ENCODE results near the gene ANKRD23. TPM values are rescaled to one million over a fixed set of nuclear protein-coding genes. Genes with fewer than 3 reads are reported as not detected.

The ANKRD23 gene
- total and polyA plus RNA-seq, 2 of the 4 experiments (the other 2 are of a cell fraction): 0.54 to 1.5 TPM

DNA sequence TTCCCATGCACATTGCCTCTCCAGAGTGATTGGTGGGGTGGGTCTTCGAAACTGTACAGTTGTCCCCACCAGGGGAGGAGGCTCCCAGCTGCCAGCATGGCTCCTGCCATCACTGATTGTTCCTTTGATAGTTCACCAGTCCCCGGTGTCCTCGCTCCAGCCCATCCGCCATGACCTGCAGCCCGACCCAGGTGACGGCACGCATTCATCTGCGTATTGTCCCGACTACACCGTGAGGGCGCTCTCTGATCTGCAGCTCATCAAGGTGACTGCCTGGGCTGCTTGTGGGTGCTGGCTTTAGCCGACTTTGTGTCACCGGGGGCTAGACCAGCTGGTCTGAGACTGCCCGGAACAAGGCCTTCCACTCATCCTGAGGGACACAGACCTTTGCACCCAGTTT is 15.4 kb downstream of the ANKRD23 start:
- peak overlapping the region; percentile 26 for H2AK9ac ChIP-seq (replicated peaks; ENCODE audit: low read depth, low read length, poor library complexity)
- H2BK15ac ChIP-seq (ENCODE audit: low read depth, low read length): no peak overlapping the region
- no peak overlapping the region for H3K9ac ChIP-seq (ENCODE audit: low read depth, low read length)
- no peak overlapping the region for H3K4me3 ChIP-seq (ENCODE audit: insufficient read depth, low read depth, low read length)
- H3K18ac ChIP-seq (ENCODE audit: low read depth, low read length): no peak overlapping the region
- H2BK120ac ChIP-seq (ENCODE audit: low read depth, low read length): no peak overlapping the region
- H2AK5ac ChIP-seq (ENCODE audit: low read depth, low read length): no peak overlapping the region
- ChIA-PET POLR2A (ENCODE audit: unreplicated experiment) (no interaction called here), CTCF (no interaction called here)
- BruUV-seq (replicated peaks): no TSS peak
- H4K20me1 ChIP-seq (ENCODE audit: insufficient read depth, low read length): peaks cover 13% of the 10 kb centered on the region; the same call in 1 of the 2 replicates
- H2BK20ac ChIP-seq (ENCODE audit: low read depth, low read length): no peak overlapping the region
- H3K9me1 ChIP-seq (ENCODE audit: insufficient read depth, low read length): peaks cover 20% of the 10 kb centered on the region; the same call in 1 of the 2 replicates
- peaks cover 29% of the 10 kb centered on the region for H3K36me3 ChIP-seq (ENCODE audit: control insufficient read depth, insufficient read depth, low read length)
- in situ Hi-C loops (cut with MboI; ENCODE audit: low sequenced_read_pairs): no loop called here
- 88% methylated on average over 11 of the region's 14 CpGs; no CpG with 5 or more reads in 1 of the 2 experiments for whole genome bisulfite sequencing, 2 experiments (ENCODE audit: extremely low coverage in 2 of 2, insufficient read length in 1 of 2)
- H3K4me2 ChIP-seq (ENCODE audit: low read depth, low read length): no peak overlapping the region
- H3K27me3 ChIP-seq (ENCODE audit: control insufficient read depth, insufficient read depth, low read length): no peaks in the 10 kb centered on the region
- H2AFZ ChIP-seq (replicated peaks; ENCODE audit: low read length, poor library complexity): no peak overlapping the region
- peaks cover 7 to 15% of the 10 kb centered on the region in 2 experiments for H3K79me1 ChIP-seq (ENCODE audit: low read depth in 1 of 2, low read length in 2 of 2)
- H3K4ac ChIP-seq (ENCODE audit: low read depth, low read length): no peak overlapping the region
- no peak for DNase-seq
- no peak overlapping the region for H3K23ac ChIP-seq (ENCODE audit: low read depth, low read length)
- no peak overlapping the region for H3K56ac ChIP-seq (ENCODE audit: extremely low read depth, insufficient read depth, low read length)
- intact Hi-C loops (cut with micrococcal nuclease): no loop called here
- H4K91ac ChIP-seq (ENCODE audit: insufficient read depth, low read depth, low read length): no peak overlapping the region
- H3K9me3 ChIP-seq (ENCODE audit: control insufficient read depth, insufficient read depth, low read length): no peaks in the 10 kb centered on the region
- no peak overlapping the region for H3K14ac ChIP-seq (replicated peaks; ENCODE audit: low read depth, low read length)
- peaks cover 16% of the 10 kb centered on the region; the same call in 1 of the 2 replicates for H3K4me1 ChIP-seq (ENCODE audit: control insufficient read depth, insufficient read depth, low read length)
- no peak overlapping the region for H3K27ac ChIP-seq (ENCODE audit: insufficient read depth, low read length)
- no peak for ATAC-seq (ENCODE audit: low read depth)
- no peak overlapping the region for H2BK5ac ChIP-seq (ENCODE audit: low read depth, low read length, poor library complexity, severe bottlenecking)
- TF ChIP-seq MXI1 (IDR thresholded peaks at IDR 0.05; ENCODE audit: borderline replicate concordance, low read depth, low read length) (no peak), MAFK (IDR thresholded peaks at IDR 0.05; ENCODE audit: low read depth, low read length) (no peak), CEBPB (IDR thresholded peaks at IDR 0.05; ENCODE audit: low read depth, low read length) (no peak), NFE2L2 (IDR thresholded peaks at IDR 0.05; ENCODE audit: low read depth, low read length) (no peak), POLR2A (IDR thresholded peaks at IDR 0.05; ENCODE audit: low read depth, low read length) (no peak), RAD21 (IDR thresholded peaks at IDR 0.05; ENCODE audit: low read length) (no peak), MAZ (IDR thresholded peaks at IDR 0.05; ENCODE audit: borderline replicate concordance, low read depth, low read length) (no peak), SMC3 (IDR thresholded peaks at IDR 0.05; ENCODE audit: low read depth, low read length) (no peak), FOS (IDR thresholded peaks at IDR 0.05; ENCODE audit: low read depth, low read length) (no peak), RFX5 (IDR thresholded peaks at IDR 0.05; ENCODE audit: low read depth, low read length) (no peak), BHLHE40 (IDR thresholded peaks at IDR 0.05; ENCODE audit: low read depth, low read length) (no peak), RCOR1 (IDR thresholded peaks at IDR 0.05; ENCODE audit: insufficient replicate concordance, low read length) (no peak)
- TF ChIP-seq, protein P1, sequence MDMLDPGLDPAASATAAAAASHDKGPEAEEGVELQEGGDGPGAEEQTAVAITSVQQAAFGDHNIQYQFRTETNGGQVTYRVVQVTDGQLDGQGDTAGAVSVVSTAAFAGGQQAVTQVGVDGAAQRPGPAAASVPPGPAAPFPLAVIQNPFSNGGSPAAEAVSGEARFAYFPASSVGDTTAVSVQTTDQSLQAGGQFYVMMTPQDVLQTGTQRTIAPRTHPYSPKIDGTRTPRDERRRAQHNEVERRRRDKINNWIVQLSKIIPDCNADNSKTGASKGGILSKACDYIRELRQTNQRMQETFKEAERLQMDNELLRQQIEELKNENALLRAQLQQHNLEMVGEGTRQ (IDR thresholded peaks at IDR 0.05; ENCODE audit: low read depth, low read length): no peak
- TF ChIP-seq, protein P2, sequence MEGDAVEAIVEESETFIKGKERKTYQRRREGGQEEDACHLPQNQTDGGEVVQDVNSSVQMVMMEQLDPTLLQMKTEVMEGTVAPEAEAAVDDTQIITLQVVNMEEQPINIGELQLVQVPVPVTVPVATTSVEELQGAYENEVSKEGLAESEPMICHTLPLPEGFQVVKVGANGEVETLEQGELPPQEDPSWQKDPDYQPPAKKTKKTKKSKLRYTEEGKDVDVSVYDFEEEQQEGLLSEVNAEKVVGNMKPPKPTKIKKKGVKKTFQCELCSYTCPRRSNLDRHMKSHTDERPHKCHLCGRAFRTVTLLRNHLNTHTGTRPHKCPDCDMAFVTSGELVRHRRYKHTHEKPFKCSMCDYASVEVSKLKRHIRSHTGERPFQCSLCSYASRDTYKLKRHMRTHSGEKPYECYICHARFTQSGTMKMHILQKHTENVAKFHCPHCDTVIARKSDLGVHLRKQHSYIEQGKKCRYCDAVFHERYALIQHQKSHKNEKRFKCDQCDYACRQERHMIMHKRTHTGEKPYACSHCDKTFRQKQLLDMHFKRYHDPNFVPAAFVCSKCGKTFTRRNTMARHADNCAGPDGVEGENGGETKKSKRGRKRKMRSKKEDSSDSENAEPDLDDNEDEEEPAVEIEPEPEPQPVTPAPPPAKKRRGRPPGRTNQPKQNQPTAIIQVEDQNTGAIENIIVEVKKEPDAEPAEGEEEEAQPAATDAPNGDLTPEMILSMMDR (conservative IDR thresholded peaks at IDR 0.05; ENCODE audit: low read depth, low read length): no peak
- TF ChIP-seq, protein P3, sequence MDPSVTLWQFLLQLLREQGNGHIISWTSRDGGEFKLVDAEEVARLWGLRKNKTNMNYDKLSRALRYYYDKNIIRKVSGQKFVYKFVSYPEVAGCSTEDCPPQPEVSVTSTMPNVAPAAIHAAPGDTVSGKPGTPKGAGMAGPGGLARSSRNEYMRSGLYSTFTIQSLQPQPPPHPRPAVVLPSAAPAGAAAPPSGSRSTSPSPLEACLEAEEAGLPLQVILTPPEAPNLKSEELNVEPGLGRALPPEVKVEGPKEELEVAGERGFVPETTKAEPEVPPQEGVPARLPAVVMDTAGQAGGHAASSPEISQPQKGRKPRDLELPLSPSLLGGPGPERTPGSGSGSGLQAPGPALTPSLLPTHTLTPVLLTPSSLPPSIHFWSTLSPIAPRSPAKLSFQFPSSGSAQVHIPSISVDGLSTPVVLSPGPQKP (IDR thresholded peaks at IDR 0.05; ENCODE audit: borderline replicate concordance, low read depth, low read length): no peak
- dilution Hi-C loops (cut with HindIII; ENCODE audit: low sequenced_read_pairs, unreplicated experiment): no loop called here
- H4K8ac ChIP-seq (ENCODE audit: low read depth in 2 of 2, low read length in 2 of 2): no peak overlapping the region
- H4K5ac ChIP-seq (ENCODE audit: low read depth, low read length): no peak overlapping the region

Measured in IMR-90 (cell line).